Mesenchymal stem cell (in vitro differentiated cells and primary cell): Measurements from ENCODE around the gene TFCP2L1.

Experiments used
- DNase-seq: peaks from one replicate; pipeline ENCODE4 v3.0.0-alpha.2; 2013
- H2AFZ ChIP-seq: one replicate; pipeline ENCODE4 v1.6.1; 2013; ENCODE audit warnings: low read depth, mild to moderate bottlenecking, control low read depth, inconsistent platforms, low read length, moderate library complexity
- H2AK5ac ChIP-seq: 2 replicates; pipeline ENCODE4 v1.6.1; 2013; ENCODE audit warnings: low read length, moderate library complexity, mild to moderate bottlenecking, inconsistent platforms; ENCODE audit not compliant: severe bottlenecking
- H2BK120ac ChIP-seq: one replicate; pipeline ENCODE4 v1.6.1; 2013; ENCODE audit warnings: low read depth, mild to moderate bottlenecking, inconsistent platforms, low read length, moderate library complexity
- H2BK12ac ChIP-seq, 2 experiments: one replicate each; pipeline ENCODE4 v1.6.1; 2013; ENCODE audit warnings: inconsistent platforms in 2 of 2, low read length in 2 of 2, mild to moderate bottlenecking in 2 of 2, moderate library complexity in 2 of 2, control low read depth in 1 of 2
- H2BK15ac ChIP-seq: one replicate; pipeline ENCODE4 v1.6.1; 2013; ENCODE audit warnings: mild to moderate bottlenecking, low read depth, inconsistent platforms; ENCODE audit not compliant: poor library complexity, severe bottlenecking
- H2BK5ac ChIP-seq: 2 replicates; pipeline ENCODE4 v1.6.1; 2013; ENCODE audit warnings: low read depth, mild to moderate bottlenecking, low read length, control low read depth, inconsistent platforms; ENCODE audit not compliant: poor library complexity, severe bottlenecking
- H3K14ac ChIP-seq, 2 experiments: one replicate each; pipeline ENCODE4 v1.6.1; 2013; ENCODE audit warnings: inconsistent platforms in 2 of 2, low read length in 2 of 2, control low read depth in 1 of 2, mild to moderate bottlenecking in 1 of 2, moderate library complexity in 1 of 2
- H3K18ac ChIP-seq, 2 experiments: one replicate each; pipeline ENCODE4 v1.6.1; 2013; ENCODE audit warnings: inconsistent platforms in 2 of 2, low read length in 2 of 2, control low read depth in 1 of 2, low read depth in 1 of 2, mild to moderate bottlenecking in 1 of 2
- H3K23ac ChIP-seq, 2 experiments: one replicate each; pipeline ENCODE4 v1.6.1; 2013; ENCODE audit warnings: inconsistent platforms in 2 of 2, low read length in 2 of 2, mild to moderate bottlenecking in 2 of 2, moderate library complexity in 2 of 2, control low read depth in 1 of 2
- H3K27ac ChIP-seq: 2 replicates; pipeline ENCODE4 v1.5.1; 2013; ENCODE audit warnings: mild to moderate bottlenecking, moderate library complexity, low read length, control low read depth, inconsistent platforms; ENCODE audit not compliant: poor library complexity, severe bottlenecking
- H3K27me3 ChIP-seq, 2 experiments: 2 replicates each; pipeline versions ENCODE4 v1.6.1 to v1.7.0; 2013; ENCODE audit warnings: low read length in 2 of 2, mild to moderate bottlenecking in 2 of 2, moderate library complexity in 2 of 2, control low read depth in 1 of 2, inconsistent platforms in 1 of 2; ENCODE audit not compliant: control insufficient read depth in 1 of 2, insufficient read depth in 1 of 2
- H3K36me3 ChIP-seq, 2 experiments: 2 replicates each; pipeline versions ENCODE4 v1.6.1 to v1.7.0; 2013; ENCODE audit warnings: low read length in 2 of 2, control low read depth in 1 of 2, inconsistent platforms in 1 of 2, low read depth in 1 of 2, mild to moderate bottlenecking in 1 of 2; ENCODE audit not compliant: insufficient read depth in 2 of 2, control insufficient read depth in 1 of 2
- H3K4ac ChIP-seq, 2 experiments: one replicate each; pipeline ENCODE4 v1.6.1; 2013; ENCODE audit warnings: inconsistent platforms in 2 of 2, low read length in 2 of 2, mild to moderate bottlenecking in 2 of 2, moderate library complexity in 2 of 2, control low read depth in 1 of 2, low read depth in 1 of 2
- H3K4me1 ChIP-seq: 2 replicates; pipeline ENCODE4 v1.6.1; 2013; ENCODE audit warnings: low read depth, low read length, control low read depth; ENCODE audit not compliant: control insufficient read depth, insufficient read depth
- H3K4me2 ChIP-seq: 2 replicates; pipeline ENCODE4 v1.6.1; 2013; ENCODE audit warnings: low read length, mild to moderate bottlenecking, inconsistent platforms; ENCODE audit not compliant: poor library complexity, severe bottlenecking
- H3K4me3 ChIP-seq, 2 experiments: 2 replicates each; pipeline versions ENCODE4 v1.5.1 to v1.7.0; 2013; ENCODE audit warnings: low read length in 2 of 2, mild to moderate bottlenecking in 2 of 2, control low read depth in 1 of 2, low read depth in 1 of 2; ENCODE audit not compliant: insufficient read depth in 1 of 2
- H3K79me1 ChIP-seq: replicated peaks from 2 replicates; pipeline ENCODE4 v1.6.1; 2013; ENCODE audit warnings: mild to moderate bottlenecking, control low read depth, low read length, inconsistent platforms; ENCODE audit not compliant: poor library complexity, severe bottlenecking
- H3K9ac ChIP-seq: 2 replicates; pipeline ENCODE4 v1.7.0; 2013; ENCODE audit warnings: mild to moderate bottlenecking, low read length, moderate library complexity
- H3K9me3 ChIP-seq: 2 replicates; pipeline ENCODE4 v1.7.0; 2013; ENCODE audit warnings: mild to moderate bottlenecking, low read length; ENCODE audit not compliant: control insufficient read depth
- H4K8ac ChIP-seq: one replicate; pipeline ENCODE4 v1.6.1; 2013; ENCODE audit warnings: inconsistent platforms, mild to moderate bottlenecking, low read length, moderate library complexity
- H4K91ac ChIP-seq: one replicate; pipeline ENCODE4 v1.6.1; 2013; ENCODE audit warnings: mild to moderate bottlenecking, low read length, inconsistent platforms
- WGBS: methylation state at CpG from one replicate; pipeline ENCODE4 v1.1.7; 2013; ENCODE audit warnings: mixed read lengths; 5-methylcytosine and 5-hydroxymethylcytosine counted together

TFCP2L1 gene

GRCh38 chr2:121193185-121193584 is 91.8 kb downstream of the TFCP2L1 start:
- peaks cover 3% of the 10 kb centered on the region for H3K4me1 ChIP-seq
- H3K9ac ChIP-seq, result no peak overlapping the region
- no peak overlapping the region for H3K4me2 ChIP-seq
- H4K8ac ChIP-seq, result no peak overlapping the region
- no peak overlapping the region for H3K14ac ChIP-seq
- no peak overlapping the region for H2AFZ ChIP-seq
- no peak overlapping the region for H3K27ac ChIP-seq
- H4K91ac ChIP-seq, result no peak overlapping the region
- H3K27me3 ChIP-seq, result peaks cover 13 to 23% of the 10 kb centered on the region in 2 experiments
- no peak overlapping the region for H3K4ac ChIP-seq
- no peak overlapping the region for H3K23ac ChIP-seq
- 100% methylated on average over 1 of the region's 1 CpG for WGBS
- no peak for DNase-seq
- no peak overlapping the region for H2BK120ac ChIP-seq
- H3K36me3 ChIP-seq, result no peaks in the 10 kb centered on the region
- H3K18ac ChIP-seq, result no peak overlapping the region
- H3K9me3 ChIP-seq, result no peaks in the 10 kb centered on the region
- H2BK12ac ChIP-seq, result no peak overlapping the region
- H3K79me1 ChIP-seq, result no peaks in the 10 kb centered on the region
- no peak overlapping the region for H2AK5ac ChIP-seq
- no peak overlapping the region for H3K4me3 ChIP-seq
- no peak overlapping the region for H2BK5ac ChIP-seq
- H2BK15ac ChIP-seq, result no peak overlapping the region

GRCh38 chr2:121192576-121192975 is 92.4 kb downstream of the TFCP2L1 start:
- no peak overlapping the region for H3K9ac ChIP-seq
- H3K4me1 ChIP-seq, result peaks cover 9% of the 10 kb centered on the region
- H3K4me2 ChIP-seq, result no peak overlapping the region
- H3K27me3 ChIP-seq, result peaks cover 16 to 25% of the 10 kb centered on the region in 2 experiments
- DNase-seq, result no peak
- H4K8ac ChIP-seq, result no peak overlapping the region
- no peak overlapping the region for H3K4ac ChIP-seq
- WGBS, result 78% methylated on average over 8 of the region's 8 CpGs
- H2AFZ ChIP-seq, result no peak overlapping the region
- H2BK15ac ChIP-seq, result no peak overlapping the region
- H3K23ac ChIP-seq, result no peak overlapping the region
- no peak overlapping the region for H2BK120ac ChIP-seq
- H2AK5ac ChIP-seq, result no peak overlapping the region
- H4K91ac ChIP-seq, result no peak overlapping the region
- H3K79me1 ChIP-seq, result no peaks in the 10 kb centered on the region
- H3K18ac ChIP-seq, result no peak overlapping the region
- H3K36me3 ChIP-seq, result no peaks in the 10 kb centered on the region
- H2BK12ac ChIP-seq, result no peak overlapping the region
- H3K14ac ChIP-seq, result no peak overlapping the region
- no peaks in the 10 kb centered on the region for H3K9me3 ChIP-seq
- no peak overlapping the region for H3K4me3 ChIP-seq
- H2BK5ac ChIP-seq, result no peak overlapping the region
- no peak overlapping the region for H3K27ac ChIP-seq

DNA sequence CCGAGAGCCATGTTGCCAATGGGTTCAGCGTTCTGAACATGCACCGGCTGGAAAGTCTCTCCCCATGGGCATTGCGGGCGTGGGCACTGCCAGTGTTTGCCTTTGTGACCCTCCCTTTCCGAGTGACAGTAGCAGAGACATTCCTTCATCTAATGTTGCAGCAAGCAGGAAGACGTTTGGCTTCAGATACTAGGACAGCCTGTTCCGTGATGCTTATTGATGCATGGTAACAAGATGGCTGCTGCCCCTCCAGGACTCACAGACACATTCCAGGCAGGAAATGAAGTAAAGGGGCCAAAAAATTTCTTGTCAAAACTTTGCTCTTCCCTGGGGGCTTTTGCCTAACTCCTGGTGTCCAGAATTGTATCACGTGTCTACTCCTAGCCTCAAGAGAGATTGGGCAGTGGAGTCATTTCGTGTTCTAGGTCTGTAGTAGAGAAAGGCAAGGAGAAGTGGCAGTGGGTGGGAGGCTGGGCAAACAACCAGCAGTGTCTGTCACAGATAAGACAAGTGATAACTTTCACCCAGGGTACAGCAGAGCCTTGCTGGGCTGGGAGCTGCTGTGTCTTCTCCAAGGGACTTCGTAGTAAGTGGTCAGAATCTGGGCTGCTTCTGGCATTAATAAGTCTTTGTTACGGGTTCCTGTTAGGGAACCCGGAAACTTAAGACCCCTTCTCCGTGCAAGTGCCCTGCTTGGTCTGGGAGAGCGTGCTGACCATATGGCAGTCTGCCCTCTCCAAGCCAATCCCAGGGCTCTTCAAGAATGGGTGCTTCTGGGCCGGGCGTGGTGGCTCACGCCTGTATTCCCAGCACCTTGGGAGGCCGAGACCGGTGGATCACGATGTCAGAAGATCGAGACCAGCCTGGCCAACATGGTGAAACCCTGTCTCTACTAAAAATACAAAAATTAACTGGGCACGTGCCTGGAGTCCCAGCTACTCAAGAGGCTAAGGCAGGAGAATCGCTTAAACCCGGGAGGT is 93.5 kb downstream of the TFCP2L1 start:
- Histone ChIP-seq H3K23ac (no peak overlapping the region), H2BK15ac (no peak overlapping the region), H3K14ac (no peak overlapping the region), H3K27ac (no peak overlapping the region), H2BK12ac (no peak overlapping the region), H2BK120ac (no peak overlapping the region), H3K36me3 (no peaks in the 10 kb centered on the region), H4K8ac (no peak overlapping the region), H4K91ac (no peak overlapping the region), H3K9me3 (no peaks in the 10 kb centered on the region), H3K18ac (no peak overlapping the region), H3K4me2 (no peak overlapping the region), H3K79me1 (no peaks in the 10 kb centered on the region), H2AK5ac (no peak overlapping the region), H3K4me1 (peaks cover 9% of the 10 kb centered on the region), H3K27me3 (peaks cover 18 to 25% of the 10 kb centered on the region in 2 experiments), H3K4ac (no peak overlapping the region), H2AFZ (no peak overlapping the region), H3K9ac (no peak overlapping the region), H2BK5ac (no peak overlapping the region), H3K4me3 (no peak overlapping the region)
- no peak for DNase-seq
- WGBS, result 83% methylated on average over 25 of the region's 25 CpGs

DNA sequence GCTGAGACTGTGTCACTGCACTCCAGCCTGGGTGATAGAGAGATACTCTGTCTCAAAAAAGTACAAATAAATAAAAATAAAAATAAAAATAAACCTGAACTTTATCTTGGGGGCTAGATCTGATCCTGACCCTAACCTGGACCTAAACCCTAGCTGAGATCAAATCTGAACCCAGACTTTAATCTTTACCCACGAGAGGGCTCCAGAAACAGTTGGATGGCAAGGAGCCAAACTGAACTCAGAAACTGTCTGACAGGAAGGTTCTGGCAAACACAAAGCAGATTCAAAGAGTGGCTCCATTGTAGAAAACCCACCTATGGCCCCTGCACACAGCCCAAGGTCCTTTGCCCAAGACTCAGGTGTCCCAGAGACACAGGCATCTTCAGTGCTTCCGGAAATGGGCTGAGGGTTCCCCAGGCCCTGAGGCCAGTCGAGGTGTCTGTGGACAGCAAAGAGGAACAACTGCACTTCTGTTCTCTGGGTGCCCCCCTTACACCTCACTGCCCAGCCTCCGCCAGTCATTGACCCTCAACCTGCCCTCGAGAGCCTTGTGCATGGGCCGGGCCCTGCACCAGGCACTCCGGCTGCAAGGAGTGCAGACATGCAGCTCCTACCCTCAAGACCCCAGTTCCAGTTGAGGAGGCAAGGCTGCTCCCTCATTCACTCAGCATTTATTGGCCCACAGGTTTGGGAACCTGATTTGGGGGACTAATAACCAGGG is 95.2 kb downstream of the TFCP2L1 start:
- Histone ChIP-seq H3K18ac (no peak overlapping the region), H2AK5ac (no peak overlapping the region), H3K4me1 (peaks cover 19% of the 10 kb centered on the region), H4K91ac (no peak overlapping the region), H3K4ac (no peak overlapping the region), H2BK120ac (no peak overlapping the region), H2BK15ac (no peak overlapping the region), H2BK12ac (no peak overlapping the region), H3K23ac (no peak overlapping the region), H3K27me3 (peaks cover 13 to 18% of the 10 kb centered on the region in 2 experiments), H3K36me3 (no peaks in the 10 kb centered on the region), H4K8ac (no peak overlapping the region), H2BK5ac (no peak overlapping the region), H3K79me1 (no peaks in the 10 kb centered on the region), H2AFZ (no peak overlapping the region), H3K9ac (no peak overlapping the region), H3K14ac (peak overlapping the region in 1 of 2 experiments; percentile 53), H3K9me3 (no peaks in the 10 kb centered on the region), H3K4me2 (no peak overlapping the region), H3K4me3 (no peak overlapping the region), H3K27ac (no peak overlapping the region)
- DNase-seq, result no peak
- 69% methylated on average over 7 of the region's 7 CpGs for WGBS
